Coronary artery (tissue), 2 donors: ENCODE measurements around the gene RABL6.
"Not testable (repeated sequence)": the region's sequence is repeated elsewhere in the genome, so short reads cannot be mapped to it uniquely, and the experiment has no call there.

ENCODE experiments used
- DNase-seq: peaks from one replicate; pipeline ENCODE4 v3.0.0-alpha.2; 2017; ENCODE audit warnings: low spot score
- H3K27ac ChIP-seq, 2 donors: fragments of 200-600 bp; sonication (generic); one replicate each; pipeline ENCODE4 v1.5.1; 2016 to 2019
- H3K4me3 ChIP-seq: fragments of 200-600 bp; sonication (generic); 2 replicates; pipeline ENCODE4 v1.5.1; 2016; ENCODE audit warnings: mild to moderate bottlenecking, moderate library complexity
- CTCF ChIP-seq: fragments of 200-600 bp; sonication (generic); IDR thresholded peaks from one replicate; pipeline ENCODE4 v1.5.1; 2019; ENCODE audit warnings: antibody characterized with exemption

Gene RABL6

GRCh38 chr9:136839229-136840139 is 31.7 kb downstream of the RABL6 start:
- H3K27ac ChIP-seq, result no peak overlapping the region
- H3K4me3 ChIP-seq, result no peak overlapping the region
- no peak for DNase-seq
- TF ChIP-seq CTCF, result no peak

GRCh38 chr9:136840140-136840876 is 32.6 kb downstream of the RABL6 start:
- TF ChIP-seq CTCF, result no peak
- DNase-seq, result no peak
- no peak overlapping the region for H3K4me3 ChIP-seq
- no peak overlapping the region for H3K27ac ChIP-seq

- H3K4me3 ChIP-seq, result no peak overlapping the region
- no peak for TF ChIP-seq CTCF
- no peak overlapping the region for H3K27ac ChIP-seq
- no peak for DNase-seq
These were observed 33.3 kb downstream of the RABL6 start for GRCh38 chr9:136840877-136841645.

- peak overlapping the region; percentile 72 for H3K4me3 ChIP-seq
- H3K27ac ChIP-seq, result peak overlapping the region in 1 of 2 donors; percentile 77
- DNase-seq, result not testable (repeated sequence)
These were observed 34.1 kb downstream of the RABL6 start for GRCh38 chr9:136841646-136842379.

- Histone ChIP-seq H3K27ac (peak within 1 kb of the TSS in 1 of 2 donors; percentile 77), H3K4me3 (peak within 1 kb of the TSS; percentile 72)
- peak; percentile 88 for DNase-seq
- peak; percentile 87 for TF ChIP-seq CTCF
These were observed 34.7 kb downstream of the RABL6 start, which contains the start of gene AJM1 for GRCh38 chr9:136842380-136842948. Gene AJM1, plus strand, starts transcription at chr9:136842478. Its CDS starts 1,937 bp downstream, at chr9:136844415.

- Histone ChIP-seq H3K27ac (peak overlapping the region in 1 of 2 donors; percentile 77), H3K4me3 (peak overlapping the region; percentile 72)
- not testable (repeated sequence) for DNase-seq
These were observed 35.5 kb downstream of the RABL6 start for GRCh38 chr9:136843159-136843800.
